Right renal pelvis (tissue), 4 donors: Measurements from ENCODE around the gene PRKCD. TPM values are rescaled to one million over a fixed set of nuclear protein-coding genes. Genes with fewer than 3 reads are reported as not detected.

Source experiments
- DNase-seq, 4 donors: peaks; one replicate each; pipeline ENCODE4 v3.0.0-alpha.2; 2013; ENCODE audit warnings: low read depth in 4 of 4, low spot score in 3 of 4, missing footprints in 1 of 4
- polyA plus RNA-seq, 4 donors: library from polyadenylated mRNA; unstranded; fragments of 120-200 nt; gene quantifications; one replicate each; pipeline ENCODE4 v1.2.1, GENCODE V29; 2013; ENCODE audit not compliant: insufficient read length in 4 of 4

PRKCD gene
- polyA plus RNA-seq, 4 donors = 20.0 to 25.5 (median 22.6) TPM

GRCh38 chr3:53211706-53212702 is 51.0 kb downstream of the PRKCD start:
- DNase-seq = no peak

- no peak for DNase-seq
Observed at GRCh38 chr3:53213276-53213675, 52.3 kb downstream of the PRKCD start.

DNA sequence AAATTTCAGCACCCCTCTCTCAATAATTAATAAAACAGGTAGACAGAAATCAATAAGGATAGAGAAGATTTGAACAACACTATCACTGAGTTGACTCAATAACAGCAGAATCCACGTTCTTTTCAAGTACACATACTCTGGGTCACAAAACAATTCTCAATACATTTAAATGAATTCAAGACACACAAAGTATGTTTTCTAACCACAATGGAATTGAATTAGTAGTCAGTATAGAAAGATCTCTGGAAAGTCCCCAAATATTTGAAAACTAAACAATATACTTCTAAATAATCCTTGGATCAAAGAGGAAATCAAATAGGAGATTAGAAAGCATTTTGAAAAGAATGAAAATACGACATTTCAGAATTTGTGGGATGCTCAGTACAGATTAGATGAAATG is 54.8 kb downstream of the PRKCD start:
- DNase-seq = no peak

DNA sequence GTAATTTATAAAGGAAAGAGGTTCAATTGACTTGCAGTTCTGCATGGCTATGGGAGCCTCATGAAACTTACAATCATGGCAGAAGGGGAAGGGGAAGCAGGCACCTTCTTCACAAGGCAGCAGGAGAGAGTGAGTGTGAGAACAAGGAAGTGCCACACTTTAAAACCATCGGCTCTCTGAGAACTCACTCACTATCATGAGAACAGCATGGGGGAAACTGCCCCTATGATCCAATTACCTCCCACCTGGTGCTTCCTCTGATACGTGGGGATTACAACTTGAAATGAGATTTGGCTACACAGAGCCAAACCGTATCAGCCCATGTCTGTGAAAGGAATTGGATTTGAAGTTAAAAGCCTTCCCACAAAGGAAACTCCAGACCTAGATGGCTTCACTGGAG is 55.7 kb downstream of the PRKCD start:
- no peak for DNase-seq

DNA sequence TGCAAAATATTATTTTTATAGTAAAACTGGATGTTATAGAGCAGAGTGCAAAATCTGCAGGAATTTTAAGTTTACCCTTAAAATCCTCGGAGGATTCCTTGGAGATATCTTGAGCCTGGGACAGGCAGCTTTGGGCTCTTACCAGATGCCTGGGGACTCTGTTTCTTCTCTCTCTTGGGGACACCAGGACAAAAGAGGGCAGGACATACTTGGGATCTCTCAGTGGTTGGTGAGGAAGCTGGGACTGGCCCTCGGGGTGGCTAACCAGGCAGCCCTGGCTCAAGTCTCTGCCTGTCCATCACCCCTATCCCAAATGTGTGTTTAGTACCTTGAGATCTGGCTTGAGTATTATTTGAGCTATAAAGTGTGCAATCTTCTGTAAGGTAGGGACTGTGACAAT is 56.2 kb downstream of the PRKCD start:
- DNase-seq = no peak

- DNase-seq = no peak
Observed at GRCh38 chr3:53218131-53218530, 57.1 kb downstream of the PRKCD start.

GRCh38 chr3:53219895-53220483 is 59.0 kb downstream of the PRKCD start:
- DNase-seq = peak; percentile 44 to 59 (median 54)

DNA sequence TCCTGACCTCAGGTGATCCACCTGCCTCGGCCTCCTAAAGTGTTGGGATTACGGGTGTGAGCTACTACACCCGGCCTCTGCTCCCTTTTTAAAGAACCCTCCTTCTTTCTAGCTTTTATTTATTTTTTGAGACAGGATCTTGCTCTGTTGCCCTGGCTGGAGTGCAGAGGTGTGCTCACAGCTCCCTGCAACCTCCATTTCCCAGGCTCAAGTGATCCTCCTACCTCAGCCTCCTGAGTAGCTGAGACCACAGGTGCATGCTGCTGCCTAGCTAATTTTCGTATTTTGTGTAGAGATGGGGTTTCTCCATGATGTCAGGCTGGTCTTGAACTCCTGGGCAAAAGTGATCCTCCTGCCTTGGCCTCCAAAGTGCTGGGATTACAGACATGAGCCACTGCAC is 60.3 kb downstream of the PRKCD start:
- DNase-seq = no peak

DNA sequence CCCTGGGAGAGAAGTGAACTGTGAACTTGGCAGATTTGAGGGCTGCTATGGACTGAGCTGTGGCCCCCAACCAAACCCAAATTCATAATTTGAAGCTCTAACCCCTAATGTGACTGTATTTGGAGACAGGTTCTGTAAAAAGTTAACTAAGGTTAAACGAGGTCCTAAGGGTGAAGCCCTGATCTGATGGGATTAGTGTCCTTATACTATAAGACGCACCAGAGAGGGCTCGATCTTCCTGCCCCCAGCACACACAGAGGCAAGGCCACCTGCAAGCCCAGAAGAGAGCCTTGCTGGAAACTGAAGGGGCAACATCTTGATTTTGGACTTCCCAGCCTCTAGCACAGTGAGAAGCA is 60.8 kb downstream of the PRKCD start:
- DNase-seq = no peak

- no peak for DNase-seq
Observed at GRCh38 chr3:53222183-53222901, 61.3 kb downstream of the PRKCD start.

DNA sequence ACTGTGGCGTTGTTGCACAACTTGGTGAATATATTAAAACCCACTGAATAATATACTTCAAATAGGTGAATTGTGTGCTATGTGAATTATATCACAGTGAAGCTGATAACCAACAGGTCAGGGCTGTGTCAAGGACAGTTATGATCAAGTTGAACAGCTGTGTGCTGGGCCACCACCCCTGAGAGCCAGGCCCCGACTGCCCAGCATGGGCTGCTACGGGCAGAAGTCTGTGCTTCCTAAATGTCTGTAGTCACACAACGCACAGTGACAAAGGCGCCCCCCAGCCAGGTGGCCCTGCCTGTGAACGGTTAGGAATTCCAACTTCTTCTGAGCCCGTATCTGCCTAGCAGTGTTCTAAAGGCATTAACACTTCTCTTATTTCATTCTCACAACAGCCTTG is 62.0 kb downstream of the PRKCD start:
- no peak for DNase-seq

DNA sequence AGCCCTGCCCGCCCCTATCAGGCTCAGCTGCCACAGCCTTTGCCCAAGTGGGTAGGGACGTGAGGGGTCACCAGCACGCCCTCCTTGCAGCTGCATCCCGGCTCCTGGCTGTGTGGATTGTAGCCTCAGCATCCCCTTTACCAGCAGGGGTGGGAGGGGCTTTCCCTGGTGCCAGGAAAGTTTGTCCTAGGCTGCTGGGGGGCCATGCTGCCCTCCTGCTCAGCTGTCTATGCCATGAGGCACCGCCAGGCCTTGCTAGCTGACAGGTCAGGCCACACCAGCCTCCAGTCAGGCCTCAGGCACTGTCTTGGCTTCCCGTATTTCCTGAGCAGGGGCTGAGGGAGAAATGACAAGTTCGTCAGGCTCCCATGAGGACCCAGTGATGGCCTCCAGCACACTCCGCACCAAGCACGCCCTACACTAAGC is 62.5 kb downstream of the PRKCD start:
- DNase-seq = no peak

DNA sequence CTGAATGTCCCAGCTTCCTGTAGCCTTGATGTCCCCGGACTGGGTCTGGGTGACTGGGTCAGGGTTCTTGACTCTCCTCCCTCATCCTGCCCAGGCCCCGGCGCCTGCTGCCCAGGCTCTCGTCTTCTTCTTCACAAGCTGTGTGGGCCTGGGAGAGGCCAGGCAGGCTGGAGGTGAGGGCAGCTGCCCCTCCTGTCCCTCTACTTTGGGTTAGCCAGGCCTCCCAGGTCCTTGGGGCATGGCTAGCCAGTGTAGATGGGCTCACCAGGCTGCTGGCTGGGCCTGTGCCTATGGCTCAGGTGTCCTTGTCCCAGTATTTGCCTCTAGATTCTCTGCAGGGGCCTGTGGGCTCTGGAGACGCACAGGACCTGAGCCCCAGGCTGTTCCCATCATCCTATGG is 63.0 kb downstream of the PRKCD start:
- no peak for DNase-seq

DNA sequence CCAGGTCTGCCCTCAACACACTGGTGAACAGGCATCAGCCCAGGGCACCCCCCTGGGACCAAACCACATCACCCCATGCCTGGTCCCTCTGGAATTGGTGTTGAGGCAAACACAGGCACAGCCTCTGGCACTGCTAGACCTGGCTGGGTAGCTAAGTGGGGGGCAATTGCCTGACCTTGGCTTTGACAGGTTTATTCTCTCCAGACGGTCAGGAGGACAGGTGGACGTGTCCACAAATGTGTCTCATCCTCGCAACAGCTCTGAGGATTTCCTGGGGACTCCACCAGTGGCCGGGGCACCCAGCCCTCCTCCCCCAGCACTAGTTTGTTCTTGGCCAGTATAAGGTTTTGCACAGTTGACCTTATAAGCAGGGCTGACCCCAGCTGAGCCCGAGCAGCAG is 63.5 kb downstream of the PRKCD start:
- no peak for DNase-seq

DNA sequence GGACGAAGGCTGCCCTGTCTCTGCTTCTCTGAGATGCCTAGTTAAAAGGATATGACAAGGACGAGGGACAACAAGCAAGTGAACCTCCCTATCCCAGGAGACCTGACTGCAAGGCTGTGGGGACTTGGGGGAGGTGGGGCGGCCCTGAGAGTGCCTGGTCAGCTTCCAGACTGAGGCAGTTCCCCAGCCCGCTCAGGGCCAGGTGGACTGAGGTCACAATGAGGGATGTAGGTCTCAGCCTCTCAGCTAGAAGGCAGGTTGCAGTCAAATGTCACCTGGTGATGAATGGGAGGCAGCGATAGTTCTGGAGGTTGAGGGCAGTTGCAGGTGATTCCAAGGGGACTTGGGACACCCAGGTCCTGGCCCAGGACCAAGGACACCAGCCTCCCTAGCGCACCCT is 64.2 kb downstream of the PRKCD start:
- DNase-seq = no peak

DNA sequence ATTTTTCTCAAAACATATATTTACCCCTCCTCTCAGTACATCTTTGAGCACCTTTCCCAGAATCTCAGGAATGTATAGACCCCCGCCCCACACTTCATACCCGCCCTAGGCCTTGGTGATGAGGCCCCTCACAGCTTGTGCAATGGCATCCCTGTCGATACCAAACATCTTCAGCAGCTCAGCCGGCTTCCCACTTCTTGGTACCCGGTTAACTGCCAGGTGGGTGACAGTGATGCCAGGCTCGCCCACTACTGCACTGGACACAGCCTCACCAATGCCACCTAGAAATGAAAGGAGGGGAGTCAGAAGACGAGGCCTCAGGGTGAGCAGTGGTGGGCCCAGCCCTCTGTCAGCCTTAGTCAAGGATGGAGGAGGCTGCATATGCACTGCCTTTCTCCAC is 64.6 kb downstream of the PRKCD start:
- no peak for DNase-seq

GRCh38 chr3:53226142-53226840 is 65.3 kb downstream of the PRKCD start:
- no peak for DNase-seq

- DNase-seq = no peak
Observed at GRCh38 chr3:53226841-53227407, 65.9 kb downstream of the PRKCD start.

- DNase-seq = no peak
Observed at GRCh38 chr3:53227993-53228885, 67.2 kb downstream of the PRKCD start.

GRCh38 chr3:53229171-53229570 is 68.2 kb downstream of the PRKCD start:
- no peak for DNase-seq
